GM12878 (cell line): ENCODE measurements around the gene ZG16. TPM values are rescaled to one million over a fixed set of nuclear protein-coding genes. Genes with fewer than 3 reads are reported as not detected.

Source experiments
- ATAC-seq: fragments of 200-7000 bp; cut with Tn5 transposase; 3 replicates; pipeline ENCODE4 v1.9.1; 2020; ENCODE audit warnings: mild to moderate bottlenecking, moderate library complexity
- BruUV-seq: library from RNA; stranded (reverse); fragments of 400-500 nt; replicated peaks from 2 replicates; lab custom pipeline; 2021; lab: Mats Ljungman, UMichigan
- CTCF ChIA-PET: fragments of 300-600 bp; sonication (Branson Sonifier 250); formaldehyde crosslinking; extraction: SDS; loops from one replicate; lab custom pipeline; 2021; ENCODE audit warnings: inconsistent platforms; lab: Yijun Ruan, JAX
- POLR2A ChIA-PET: fragments of 350-600 bp; formaldehyde crosslinking; extraction: SDS; loops from one replicate; lab custom pipeline; 2021; ENCODE audit warnings: inconsistent platforms; lab: Charles Lee
- RAD21 ChIA-PET: fragments of 300-600 bp; sonication (Branson Sonifier 250); formaldehyde crosslinking; loops from one replicate; lab custom pipeline; 2023; ENCODE audit warnings: antibody characterized with exemption; ENCODE audit not compliant: unreplicated experiment; lab: Charles Lee
- SMC1A ChIA-PET: fragments of 300-600 bp; sonication (Branson Sonifier 250); formaldehyde crosslinking; loops from one replicate; lab custom pipeline; 2023; ENCODE audit not compliant: unreplicated experiment, uncharacterized antibody; lab: Charles Lee
- DNase-seq: peaks from one replicate; pipeline ENCODE4 v3.0.0-alpha.2; 2011; ENCODE audit warnings: low read depth, low spot score
- FAIRE-seq: peaks from 3 replicates; lab custom pipeline; 2011; peaks lifted over from hg19 to GRCh38; lab: Jason Lieb, UNC
- H2AFZ ChIP-seq: 2 replicates; pipeline ENCODE4 v1.6.0; 2011; ENCODE audit warnings: low read depth, low read length, control low read depth; ENCODE audit not compliant: control insufficient read depth
- H3K27ac ChIP-seq: 2 replicates; pipeline ENCODE4 v1.5.1; 2011; ENCODE audit warnings: control low read depth; ENCODE audit not compliant: control insufficient read depth, insufficient read depth
- H3K27me3 ChIP-seq, 2 experiments: replicated peaks in 1 of 2; 2 replicates each; pipeline versions ENCODE4 v1.6.0 to v1.6.1; 2011; ENCODE audit warnings: low read length in 1 of 2; ENCODE audit not compliant: control insufficient read depth in 2 of 2, insufficient read depth in 2 of 2
- H3K36me3 ChIP-seq, 2 experiments: 2 replicates each; pipeline ENCODE4 v1.5.1; 2011; ENCODE audit warnings: low read length in 1 of 2; ENCODE audit not compliant: control insufficient read depth in 2 of 2, insufficient read depth in 2 of 2
- H3K4me1 ChIP-seq: 2 replicates; pipeline ENCODE4 v1.6.1; 2011; ENCODE audit warnings: mild to moderate bottlenecking, low read length, moderate library complexity, mixed read lengths; ENCODE audit not compliant: control insufficient read depth, insufficient read depth
- H3K4me2 ChIP-seq: 2 replicates; pipeline ENCODE4 v1.6.0; 2011; ENCODE audit warnings: control low read depth; ENCODE audit not compliant: control insufficient read depth, insufficient read depth
- H3K4me3 ChIP-seq: fragments of 200-600 bp; sonication (generic); 2 replicates; pipeline ENCODE4 v1.5.1; 2016
- H3K79me2 ChIP-seq: 2 replicates; pipeline ENCODE4 v1.6.0; 2011; ENCODE audit warnings: low read length; ENCODE audit not compliant: control insufficient read depth, insufficient read depth
- H3K9ac ChIP-seq: 2 replicates; pipeline ENCODE4 v1.8.0; 2011; ENCODE audit warnings: low read length, control low read depth, mixed read lengths; ENCODE audit not compliant: control insufficient read depth, insufficient read depth
- H3K9me3 ChIP-seq: replicated peaks from 3 replicates; pipeline ENCODE4 v1.5.1; 2011; ENCODE audit warnings: mild to moderate bottlenecking, low read length; ENCODE audit not compliant: control insufficient read depth, insufficient read depth
- H4K20me1 ChIP-seq: 2 replicates; pipeline ENCODE4 v1.6.0; 2011; ENCODE audit not compliant: control insufficient read depth, insufficient read depth
- BACH1 ChIP-seq: fragments of 450-650 bp; IDR thresholded peaks from 2 replicates; pipeline ENCODE4 v1.6.1; 2017; ENCODE audit warnings: mild to moderate bottlenecking, borderline replicate concordance
- BMI1 ChIP-seq: fragments of 450-650 bp; IDR thresholded peaks from 2 replicates; pipeline ENCODE4 v1.6.1; 2016; ENCODE audit warnings: mild to moderate bottlenecking, moderate library complexity, borderline replicate concordance
- CTCF ChIP-seq, 3 experiments: IDR thresholded peaks in 2 of 3; conservative IDR thresholded peaks in 1 of 3; 2 replicates each; pipeline ENCODE4 v1.5.1; 2011; ENCODE audit warnings: low read depth in 3 of 3, low read length in 3 of 3, mild to moderate bottlenecking in 3 of 3, control low read depth in 2 of 3, moderate library complexity in 2 of 3, inconsistent platforms in 1 of 3, mixed read lengths in 1 of 3; ENCODE audit not compliant: control insufficient read depth in 2 of 3, insufficient read depth in 1 of 3; ENCODE audit errors: extremely low read depth in 1 of 3
- MLLT1 ChIP-seq: fragments of 450-650 bp; IDR thresholded peaks from 2 replicates; pipeline ENCODE4 v1.6.1; 2016; ENCODE audit warnings: mild to moderate bottlenecking
- MTA3 ChIP-seq: IDR thresholded peaks from 2 replicates; pipeline ENCODE4 v1.6.1; 2012; ENCODE audit warnings: low read length, inconsistent platforms, borderline replicate concordance
- MXI1 ChIP-seq: fragments of 150-350 bp; IDR thresholded peaks from 2 replicates; pipeline ENCODE4 v1.6.1; 2011; ENCODE audit warnings: low read depth, mild to moderate bottlenecking, inconsistent platforms, low read length, improper control_type of control experiment
- NFYB ChIP-seq: IDR thresholded peaks from 2 replicates; pipeline ENCODE4 v1.6.1; 2011; ENCODE audit warnings: low read depth, mild to moderate bottlenecking, low read length, improper control_type of control experiment, moderate library complexity; ENCODE audit not compliant: insufficient read depth
- NRF1 ChIP-seq: conservative IDR thresholded peaks from 2 replicates; pipeline ENCODE4 v1.6.1; 2011; ENCODE audit warnings: mild to moderate bottlenecking, low read depth, low read length, improper control_type of control experiment
- RAD51 ChIP-seq: fragments of 450-650 bp; IDR thresholded peaks from 2 replicates; pipeline ENCODE4 v1.6.1; 2016; ENCODE audit warnings: moderate library complexity, mild to moderate bottlenecking, inconsistent platforms
- RBBP5 ChIP-seq: fragments of 200-600 bp; sonication (generic); conservative IDR thresholded peaks from 2 replicates; pipeline ENCODE4 v1.6.1; 2016
- SKIL ChIP-seq: fragments of 450-650 bp; IDR thresholded peaks from 2 replicates; pipeline ENCODE4 v1.6.1; 2017; ENCODE audit warnings: mild to moderate bottlenecking, low read depth, inconsistent platforms; ENCODE audit not compliant: poor library complexity, severe bottlenecking
- SREBF2 ChIP-seq: IDR thresholded peaks from 2 replicates; pipeline ENCODE4 v1.6.1; 2012; ENCODE audit warnings: mild to moderate bottlenecking, low read length
- TAF1 ChIP-seq: IDR thresholded peaks from 2 replicates; pipeline ENCODE4 v1.6.1; 2011; ENCODE audit warnings: mild to moderate bottlenecking, low read depth, low read length, borderline replicate concordance
- ZNF384 ChIP-seq: IDR thresholded peaks from 2 replicates; pipeline ENCODE4 v1.6.1; 2012; ENCODE audit warnings: low read depth, mild to moderate bottlenecking, low read length, improper control_type of control experiment, borderline replicate concordance
- ZNF622 ChIP-seq: fragments of 450-650 bp; IDR thresholded peaks from 2 replicates; pipeline ENCODE4 v1.6.1; 2017; ENCODE audit warnings: mild to moderate bottlenecking, inconsistent platforms
- ZSCAN29 ChIP-seq: fragments of 450-650 bp; IDR thresholded peaks from 2 replicates; pipeline ENCODE4 v1.6.1; 2017; ENCODE audit warnings: mild to moderate bottlenecking, moderate library complexity
- WGBS: methylation state at CpG from one replicate; pipeline ENCODE4 v1.1.6; 2016; ENCODE audit warnings: low lambda C conversion rate; ENCODE audit not compliant: insufficient replicate concordance, insufficient coverage; ENCODE audit errors: missing lambda C conversion rate; 5-methylcytosine and 5-hydroxymethylcytosine counted together
- in situ Hi-C: fragments of 300-500 bp; cut with MboI; formaldehyde crosslinking; loops from 9 replicates; pipeline ENCODE4 v1.14.3; 2018; ENCODE audit warnings: mixed read lengths
- intact Hi-C: fragments of 100-400 bp; cut with micrococcal nuclease; formaldehyde crosslinking; loops from one replicate; pipeline ENCODE4 v1.14.2; 2022; ENCODE audit not compliant: unreplicated experiment
- polyA plus RNA-seq, 11 experiments: library from polyadenylated mRNA; depleted of rRNA in 4 of 11; unstranded in 6 of 11; stranded (reverse) in 5 of 11; fragments of >200 nt; fragmentation: Nextera tagmentation in 4 of 11; fragmentation: Illumina TruSeq in 1 of 11; extraction: Ambion mirVana in 4 of 11; extraction: Trizol in 1 of 11; gene quantifications; 1 replicate in 1 of 11; 2 replicates in 10 of 11; pipeline versions ENCODE4 v1.2.1 to v1.2.3, GENCODE V29; 2011 to 2016; ENCODE audit warnings: inconsistent platforms in 2 of 11, missing spikeins in 2 of 11, low read depth in 1 of 11
- total RNA-seq, 4 experiments: library from RNA; depleted of rRNA in 3 of 4; stranded (reverse); fragments of >200 nt in 3 of 4; fragmentation: Illumina TruSeq in 1 of 4; extraction: Trizol in 1 of 4; gene quantifications; 2 replicates each; pipeline versions ENCODE4 v1.2.1 to v1.2.3, GENCODE V29; 2013 to 2021

ZG16 gene
- total and polyA plus RNA-seq, 10 of the 15 experiments (the other 5 are each of a cell fraction or from before 2014, with no cell fraction given): not detected

GRCh38 chr16:29743827-29744531 is 34.1 kb upstream of the ZG16 start:
- no peak overlapping the region for H3K9ac ChIP-seq
- H3K4me2 ChIP-seq: peak overlapping the region; percentile 93
- TF ChIP-seq CTCF (IDR thresholded peaks at IDR 0.05 in 2 of 3, conservative IDR thresholded peaks at IDR 0.05 in 1 of 3; ENCODE audit: control insufficient read depth in 2 of 3, extremely low read depth in 1 of 3, insufficient read depth in 1 of 3, low read depth in 3 of 3, low read length in 3 of 3): no peak
- TF ChIP-seq NFYB: no peak
- TF ChIP-seq ZNF622: no peak
- TF ChIP-seq TAF1: no peak
- no peak for TF ChIP-seq ZSCAN29
- TF ChIP-seq BACH1: no peak
- TF ChIP-seq RBBP5: no peak
- no peak for TF ChIP-seq MTA3
- no peak for TF ChIP-seq MXI1
- TF ChIP-seq SKIL: no peak
- no peak for TF ChIP-seq ZNF384
- no peak for TF ChIP-seq MLLT1
- no peak for TF ChIP-seq RAD51
- TF ChIP-seq SREBF2: no peak
- no peak for TF ChIP-seq BMI1
- no peak for TF ChIP-seq NRF1
- peaks cover 40% of the 10 kb centered on the region for H3K4me1 ChIP-seq
- DNase-seq: no peak
- H3K79me2 ChIP-seq: peaks cover 10% of the 10 kb centered on the region
- WGBS: 97% methylated on average over 21 of the region's 21 CpGs
- SMC1A ChIA-PET: no interaction called here
- CTCF ChIA-PET: interaction anchor here (1.4 to 1.6 kb wide), 2 partner anchors 46 to 76 kb away, joined by 3 read pairs; partner anchors contain the start of gene MVP
- no peaks in the 10 kb centered on the region; the same call in 2 of the 3 replicates for H3K9me3 ChIP-seq
- ATAC-seq: no peak
- H3K27ac ChIP-seq: 0 out of 2 replicates have a peak overlapping the region, but pooled peaks have one; percentile 18
- in situ Hi-C loops (no loop called here), intact Hi-C loops (no loop called here)
- RAD21 ChIA-PET: interaction anchor here (0.6 to 1.5 kb wide), 2 partner anchors 12 to 22 kb away, joined by 3 to 9 read pairs; no protein-coding TSS in a partner anchor
- no peaks in the 10 kb centered on the region for H3K27me3 ChIP-seq
- no peak overlapping the region for H3K4me3 ChIP-seq
- no TSS peak for BruUV-seq
- H2AFZ ChIP-seq: no peak overlapping the region
- FAIRE-seq: no peak
- H4K20me1 ChIP-seq: no peaks in the 10 kb centered on the region; the same call in 1 of the 2 replicates
- POLR2A ChIA-PET: interaction anchor here (0.8 to 3.4 kb wide), 3 partner anchors 12 to 66 kb away, joined by 3 to 20 read pairs (median 4); partner anchors contain the start of gene KIF22
- H3K36me3 ChIP-seq: no peaks in the 10 kb centered on the region; a peak in 2 of 4 replicates
